Gastrocnemius medialis (tissue), 4 donors: ENCODE results near the gene BRWD1. TPM values are rescaled to one million over a fixed set of nuclear protein-coding genes. Genes with fewer than 3 reads are reported as not detected.

Experiments used
- ATAC-seq, 2 donors: fragments of 150-250 bp; one replicate each; pipeline ENCODE4 v1.9.1; 2016
- DNase-seq, 2 donors: peaks; one replicate each; pipeline ENCODE4 v3.0.0-alpha.2; 2019
- H3K27ac ChIP-seq, 4 donors: fragments of 200-600 bp; sonication (generic); 1 replicate in 1 of 4; 2 replicates in 3 of 4; pipeline ENCODE4 v1.5.1; 2016 to 2018; ENCODE audit warnings: mild to moderate bottlenecking in 2 of 4, moderate library complexity in 1 of 4
- H3K27me3 ChIP-seq, 3 donors: fragments of 200-600 bp; sonication (generic) in 2 of 3; 1 replicate in 1 of 3; 2 replicates in 2 of 3; pipeline versions ENCODE4 v1.5.1 to v1.6.0; 2016 to 2019; ENCODE audit warnings: mild to moderate bottlenecking in 1 of 3, moderate library complexity in 1 of 3
- H3K36me3 ChIP-seq, 2 donors: fragments of 200-600 bp; sonication (generic) in 1 of 2; one replicate each; pipeline ENCODE4 v1.5.1; 2017 to 2018
- H3K4me1 ChIP-seq, 2 donors: fragments of 200-600 bp; sonication (generic) in 1 of 2; one replicate each; pipeline ENCODE4 v1.5.1; 2016 to 2017; ENCODE audit warnings: mild to moderate bottlenecking in 2 of 2
- H3K4me3 ChIP-seq, 4 donors: fragments of 200-600 bp; sonication (generic) in 3 of 4; 1 replicate in 1 of 4; 2 replicates in 3 of 4; pipeline ENCODE4 v1.5.1; 2016 to 2019; ENCODE audit warnings: mild to moderate bottlenecking in 2 of 4
- H3K9me3 ChIP-seq, 3 donors: fragments of 200-600 bp; sonication (generic) in 2 of 3; 1 replicate in 1 of 3; 2 replicates in 2 of 3; pipeline ENCODE4 v1.5.1; 2016 to 2019
- POLR2A ChIP-seq, 2 donors: fragments of 450-650 bp; IDR thresholded peaks; one replicate each; pipeline ENCODE4 v1.6.1; 2017; ENCODE audit warnings: antibody characterized with exemption in 2 of 2, mild to moderate bottlenecking in 2 of 2, moderate library complexity in 2 of 2
- in situ Hi-C, 4 donors: fragments of 200-750 bp; cut with MboI; loops; one replicate each; pipeline versions ENCODE4 v1.15.0 to v1.8.0; 2017; ENCODE audit warnings: low sequenced_read_pairs in 4 of 4
- intact Hi-C: fragments of 100-400 bp; cut with DNase I; formaldehyde crosslinking; loops from one replicate; pipeline ENCODE4 v1.15.1; 2023; ENCODE audit warnings: low total_unique reads
- total RNA-seq, 4 donors: library from RNA; depleted of rRNA; stranded (reverse); fragments of >200 nt; gene quantifications; one replicate each; pipeline versions ENCODE4 v1.1.0 to v1.2.3, GENCODE V29; 2016
- TF ChIP-seq, protein P1 (sequence below), 5 experiments: fragments of 450-650 bp in 3 of 5; fragments of 200-600 bp in 2 of 5; sonication (generic) in 2 of 5; IDR thresholded peaks in 4 of 5; conservative IDR thresholded peaks in 1 of 5; 1 replicate in 4 of 5; 2 replicates in 1 of 5; pipeline ENCODE4 v1.5.1; 2016 to 2019; ENCODE audit warnings: antibody characterized with exemption in 5 of 5, mild to moderate bottlenecking in 3 of 5, moderate library complexity in 3 of 5

Gene BRWD1
- total RNA-seq, 4 donors from 2014 or later, result 42.2 to 65.7 (median 50.4) TPM

DNA sequence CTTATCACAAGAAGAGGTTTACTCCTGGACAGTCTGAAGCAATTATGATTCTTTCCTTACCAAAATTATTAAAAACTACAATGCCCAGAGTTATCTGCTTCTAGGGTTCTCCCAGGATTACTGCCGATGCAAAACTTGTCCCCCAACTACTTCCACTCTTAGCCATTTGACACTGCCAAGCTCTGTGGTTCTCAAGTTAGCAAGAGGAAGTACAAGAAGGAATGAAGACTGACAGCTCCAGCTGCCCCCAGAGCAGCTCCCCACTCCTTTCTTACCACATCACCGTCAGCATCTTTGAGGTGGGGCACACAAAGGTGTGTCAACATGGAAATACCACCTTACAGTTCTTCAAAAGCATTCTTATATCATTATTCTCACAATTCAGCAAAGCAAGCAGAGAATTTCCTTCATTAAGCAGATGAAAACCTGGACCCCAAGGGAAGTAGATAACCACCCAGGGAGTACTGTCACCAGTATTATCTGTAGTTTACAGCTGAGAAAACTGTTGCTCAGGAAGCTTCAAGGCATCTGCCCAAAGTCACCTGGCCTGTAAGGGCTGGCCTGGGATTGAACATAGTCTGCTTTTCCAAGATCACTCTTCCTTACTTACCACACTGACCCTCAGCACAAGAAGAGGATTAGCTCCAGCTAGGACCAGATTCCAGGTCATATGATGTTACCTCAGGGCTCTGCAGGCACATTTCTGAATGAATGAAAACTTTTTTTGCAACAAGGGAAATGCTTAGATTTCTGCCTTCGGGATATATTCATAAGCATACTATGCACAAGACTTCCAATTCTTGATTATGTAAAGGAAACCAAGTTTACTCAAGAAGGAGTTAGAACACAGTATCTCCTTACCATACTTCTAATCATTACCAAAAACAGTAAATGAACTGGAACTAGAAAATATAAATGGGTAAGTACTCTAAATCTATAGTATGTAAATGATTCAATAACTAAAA, 139.4 kb downstream of the BRWD1 start:
- H3K27ac ChIP-seq, result no peak overlapping the region
- H3K9me3 ChIP-seq, result no peaks in the 10 kb centered on the region
- in situ Hi-C loops (no loop called here), intact Hi-C loops (no loop called here)
- DNase-seq (no peak), ATAC-seq (no peak)
- TF ChIP-seq, protein P1, sequence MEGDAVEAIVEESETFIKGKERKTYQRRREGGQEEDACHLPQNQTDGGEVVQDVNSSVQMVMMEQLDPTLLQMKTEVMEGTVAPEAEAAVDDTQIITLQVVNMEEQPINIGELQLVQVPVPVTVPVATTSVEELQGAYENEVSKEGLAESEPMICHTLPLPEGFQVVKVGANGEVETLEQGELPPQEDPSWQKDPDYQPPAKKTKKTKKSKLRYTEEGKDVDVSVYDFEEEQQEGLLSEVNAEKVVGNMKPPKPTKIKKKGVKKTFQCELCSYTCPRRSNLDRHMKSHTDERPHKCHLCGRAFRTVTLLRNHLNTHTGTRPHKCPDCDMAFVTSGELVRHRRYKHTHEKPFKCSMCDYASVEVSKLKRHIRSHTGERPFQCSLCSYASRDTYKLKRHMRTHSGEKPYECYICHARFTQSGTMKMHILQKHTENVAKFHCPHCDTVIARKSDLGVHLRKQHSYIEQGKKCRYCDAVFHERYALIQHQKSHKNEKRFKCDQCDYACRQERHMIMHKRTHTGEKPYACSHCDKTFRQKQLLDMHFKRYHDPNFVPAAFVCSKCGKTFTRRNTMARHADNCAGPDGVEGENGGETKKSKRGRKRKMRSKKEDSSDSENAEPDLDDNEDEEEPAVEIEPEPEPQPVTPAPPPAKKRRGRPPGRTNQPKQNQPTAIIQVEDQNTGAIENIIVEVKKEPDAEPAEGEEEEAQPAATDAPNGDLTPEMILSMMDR (IDR thresholded peaks at IDR 0.05 in 4 of 5, conservative IDR thresholded peaks at IDR 0.05 in 1 of 5), result no peak
- no peak for TF ChIP-seq POLR2A (IDR thresholded peaks at IDR 0.05)
- H3K36me3 ChIP-seq, result peaks cover 0 to 12% of the 10 kb centered on the region in 2 donors
- H3K4me3 ChIP-seq, result no peak overlapping the region
- H3K27me3 ChIP-seq, result no peaks in the 10 kb centered on the region
- peaks cover 0 to 18% of the 10 kb centered on the region in 2 donors for H3K4me1 ChIP-seq

DNA sequence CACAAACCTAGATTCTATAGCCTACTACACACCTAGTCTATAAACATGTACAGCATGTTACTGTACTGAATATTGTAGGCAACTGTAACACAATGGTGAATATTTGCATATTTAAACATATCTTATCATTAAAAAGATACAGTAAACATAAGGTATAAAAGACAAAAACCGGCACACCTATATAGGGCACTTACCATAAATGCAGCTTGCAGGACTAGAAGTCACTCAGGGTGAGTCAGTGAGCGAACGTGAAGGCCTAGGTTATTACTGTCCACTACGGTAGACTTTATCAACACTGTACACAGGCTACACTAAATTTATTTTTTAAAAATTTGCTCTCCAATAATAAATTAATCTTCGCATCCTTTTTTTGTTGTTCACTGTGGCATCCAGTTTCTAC, 143.5 kb downstream of the BRWD1 start:
- H3K4me1 ChIP-seq, result peaks cover 0 to 4% of the 10 kb centered on the region in 2 donors
- peaks cover 0 to 10% of the 10 kb centered on the region in 2 donors for H3K36me3 ChIP-seq
- TF ChIP-seq POLR2A (IDR thresholded peaks at IDR 0.05), result no peak
- TF ChIP-seq, protein P1 (IDR thresholded peaks at IDR 0.05 in 4 of 5, conservative IDR thresholded peaks at IDR 0.05 in 1 of 5), result no peak
- H3K27ac ChIP-seq, result no peak overlapping the region
- in situ Hi-C loops, result no loop called here
- H3K27me3 ChIP-seq, result no peaks in the 10 kb centered on the region
- DNase-seq, result no peak
- intact Hi-C loops, result no loop called here
- H3K4me3 ChIP-seq, result no peak overlapping the region
- no peak for ATAC-seq
- H3K9me3 ChIP-seq, result peaks cover 0 to under 1% (median 0%) of the 10 kb centered on the region in 3 donors

DNA sequence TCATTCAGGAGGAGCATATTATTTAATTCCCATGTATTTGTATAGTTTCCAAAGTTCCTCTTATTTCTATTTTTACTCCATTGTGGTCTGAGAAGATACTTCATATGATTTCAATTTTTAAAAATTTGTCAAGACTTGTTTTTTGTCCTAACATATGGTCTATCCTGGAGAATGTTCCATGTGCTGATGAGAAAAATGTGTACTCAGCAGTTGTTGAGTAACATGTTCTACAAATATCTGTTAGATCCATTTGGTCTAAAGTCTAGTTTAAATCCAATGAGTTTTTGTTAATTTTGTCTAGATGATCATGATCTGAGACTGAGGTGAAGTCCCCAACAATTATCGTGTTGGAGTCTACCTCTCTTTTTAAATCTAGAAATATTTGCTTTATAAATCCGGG, 144.6 kb downstream of the BRWD1 start:
- ATAC-seq (no peak), DNase-seq (no peak)
- no peak overlapping the region for H3K4me3 ChIP-seq
- peaks cover 0 to 5% (median 0%) of the 10 kb centered on the region in 3 donors for H3K9me3 ChIP-seq
- H3K36me3 ChIP-seq, result peaks cover 0 to 5% of the 10 kb centered on the region in 2 donors
- H3K27ac ChIP-seq, result no peak overlapping the region
- no peaks in the 10 kb centered on the region for H3K27me3 ChIP-seq
- intact Hi-C loops (no loop called here), in situ Hi-C loops (no loop called here)
- no peak for TF ChIP-seq POLR2A (IDR thresholded peaks at IDR 0.05)
- TF ChIP-seq, protein P1 (IDR thresholded peaks at IDR 0.05 in 4 of 5, conservative IDR thresholded peaks at IDR 0.05 in 1 of 5), result no peak
- H3K4me1 ChIP-seq, result no peaks in the 10 kb centered on the region

DNA sequence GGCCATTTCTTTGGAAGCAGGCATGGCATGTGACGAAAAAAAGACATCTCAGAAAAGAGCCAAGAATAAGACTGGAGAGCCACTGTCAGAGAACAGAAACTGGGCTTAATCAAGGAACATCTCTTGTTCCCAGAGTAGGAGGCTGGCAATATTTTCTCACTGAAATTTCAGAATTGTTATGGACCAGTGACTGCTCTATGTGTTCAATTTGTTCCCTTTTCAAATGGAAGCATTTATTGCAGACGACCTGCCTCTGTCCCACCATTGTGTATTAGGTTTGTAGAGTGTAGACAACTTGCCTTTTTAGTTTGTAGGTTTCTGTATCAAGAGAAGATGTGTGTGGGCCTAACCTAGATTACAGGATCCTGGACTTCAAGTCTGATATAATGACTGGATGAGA, 148.9 kb downstream of the BRWD1 start:
- H3K36me3 ChIP-seq, result peaks cover 0 to 4% of the 10 kb centered on the region in 2 donors
- no peaks in the 10 kb centered on the region for H3K27me3 ChIP-seq
- in situ Hi-C loops (no loop called here), intact Hi-C loops (no loop called here)
- H3K4me3 ChIP-seq, result no peak overlapping the region
- H3K27ac ChIP-seq, result no peak overlapping the region
- ATAC-seq (no peak), DNase-seq (no peak)
- peaks cover 0 to 5% (median 0%) of the 10 kb centered on the region in 3 donors for H3K9me3 ChIP-seq
- H3K4me1 ChIP-seq, result peaks cover 0 to 3% of the 10 kb centered on the region in 2 donors
- no peak for TF ChIP-seq POLR2A (IDR thresholded peaks at IDR 0.05)
- TF ChIP-seq, protein P1 (IDR thresholded peaks at IDR 0.05 in 4 of 5, conservative IDR thresholded peaks at IDR 0.05 in 1 of 5), result no peak
